Measurements from ENCODE around the gene ASTE1. TPM values are rescaled to one million over a fixed set of nuclear protein-coding genes. Genes with fewer than 3 reads are reported as not detected.

ASTE1 gene
- total RNA-seq, 1 experiment from 2014 or later = 2.4 TPM

DNA sequence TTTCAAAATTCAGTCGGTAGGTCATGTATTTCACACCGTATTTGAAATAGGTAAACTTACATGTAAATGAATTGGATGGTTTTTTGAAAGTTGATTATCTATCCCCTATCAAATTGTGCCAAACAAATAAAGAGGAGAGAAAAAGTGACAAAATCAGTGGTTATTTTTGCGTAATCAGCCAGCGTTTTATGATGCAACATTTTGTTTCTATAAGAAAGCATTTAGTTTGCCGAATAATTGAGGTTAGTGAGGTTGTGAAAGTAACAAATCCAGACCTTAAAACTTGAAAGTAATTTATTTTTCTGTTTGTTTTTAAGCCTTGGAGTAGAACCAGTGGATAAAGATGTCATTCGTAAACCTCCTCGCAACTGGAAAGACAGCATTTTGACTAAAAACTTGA, 29.3 kb downstream of the ASTE1 start:
- no peaks in the 10 kb centered on the region for H3K9me3 ChIP-seq (ENCODE audit: control insufficient read depth in 1 of 2, insufficient read depth in 1 of 2, low read depth in 1 of 2, low read length in 2 of 2)
- H3K4me3 ChIP-seq (replicated peaks in 1 of 2; ENCODE audit: low read depth in 1 of 2, low read length in 2 of 2) = no peak overlapping the region
- H4K20me1 ChIP-seq (ENCODE audit: insufficient read depth) = no peaks in the 10 kb centered on the region
- H3K4me1 ChIP-seq (ENCODE audit: control insufficient read depth in 1 of 2, insufficient read depth in 2 of 2, low read length in 2 of 2) = no peaks in the 10 kb centered on the region
- no TSS peak for BruUV-seq (replicated peaks)
- intact Hi-C loops (cut with micrococcal nuclease) = no loop called here
- TF ChIP-seq ELF1 (IDR thresholded peaks at IDR 0.05; ENCODE audit: borderline replicate concordance, low read depth) (no peak), YY1 (IDR thresholded peaks at IDR 0.05; ENCODE audit: extremely low read depth, insufficient replicate concordance, low read depth, low read length) (no peak), EGR1 (IDR thresholded peaks at IDR 0.05; ENCODE audit: low read depth) (no peak), EZH2phosphoT487 (IDR thresholded peaks at IDR 0.05; ENCODE audit: borderline replicate concordance) (no peak), CEBPB (IDR thresholded peaks at IDR 0.05; ENCODE audit: low read depth) (no peak)
- TF ChIP-seq, protein P1, sequence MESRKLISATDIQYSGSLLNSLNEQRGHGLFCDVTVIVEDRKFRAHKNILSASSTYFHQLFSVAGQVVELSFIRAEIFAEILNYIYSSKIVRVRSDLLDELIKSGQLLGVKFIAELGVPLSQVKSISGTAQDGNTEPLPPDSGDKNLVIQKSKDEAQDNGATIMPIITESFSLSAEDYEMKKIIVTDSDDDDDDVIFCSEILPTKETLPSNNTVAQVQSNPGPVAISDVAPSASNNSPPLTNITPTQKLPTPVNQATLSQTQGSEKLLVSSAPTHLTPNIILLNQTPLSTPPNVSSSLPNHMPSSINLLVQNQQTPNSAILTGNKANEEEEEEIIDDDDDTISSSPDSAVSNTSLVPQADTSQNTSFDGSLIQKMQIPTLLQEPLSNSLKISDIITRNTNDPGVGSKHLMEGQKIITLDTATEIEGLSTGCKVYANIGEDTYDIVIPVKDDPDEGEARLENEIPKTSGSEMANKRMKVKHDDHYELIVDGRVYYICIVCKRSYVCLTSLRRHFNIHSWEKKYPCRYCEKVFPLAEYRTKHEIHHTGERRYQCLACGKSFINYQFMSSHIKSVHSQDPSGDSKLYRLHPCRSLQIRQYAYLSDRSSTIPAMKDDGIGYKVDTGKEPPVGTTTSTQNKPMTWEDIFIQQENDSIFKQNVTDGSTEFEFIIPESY (IDR thresholded peaks at IDR 0.05; ENCODE audit: extremely low read depth, insufficient replicate concordance, low read length) = no peak
- H3K9ac ChIP-seq (ENCODE audit: low read length) = no peak overlapping the region
- DNase-seq (ENCODE audit: low read depth, low spot score) (no peak), ATAC-seq (no peak)
- ChIA-PET CTCF (no interaction called here), POLR2A (no interaction called here), RAD21 (ENCODE audit: low non-redundant PET in 1 of 2, low total read pairs in 2 of 2, uncharacterized antibody in 2 of 2, unreplicated experiment in 2 of 2) (no interaction called here)
- H3K27ac ChIP-seq (ENCODE audit: low read depth, low read length) = no peak overlapping the region
- H3K9me2 ChIP-seq (ENCODE audit: insufficient read depth) = no peaks in the 10 kb centered on the region
- no peak overlapping the region for H2AFZ ChIP-seq (ENCODE audit: low read depth, low read length, poor library complexity, severe bottlenecking)
- no peaks in the 10 kb centered on the region for H3K27me3 ChIP-seq (ENCODE audit: insufficient read depth, low read length)
- H3K36me3 ChIP-seq (ENCODE audit: control insufficient read depth in 1 of 2, insufficient read depth in 2 of 2, low read length in 2 of 2) = peaks cover 9% of the 10 kb centered on the region in 2 experiments; a peak in 2 of 4 replicates
- H3K4me2 ChIP-seq (ENCODE audit: low read length) = no peak overlapping the region
- H3K79me2 ChIP-seq (ENCODE audit: insufficient read depth, low read length) = no peaks in the 10 kb centered on the region

DNA sequence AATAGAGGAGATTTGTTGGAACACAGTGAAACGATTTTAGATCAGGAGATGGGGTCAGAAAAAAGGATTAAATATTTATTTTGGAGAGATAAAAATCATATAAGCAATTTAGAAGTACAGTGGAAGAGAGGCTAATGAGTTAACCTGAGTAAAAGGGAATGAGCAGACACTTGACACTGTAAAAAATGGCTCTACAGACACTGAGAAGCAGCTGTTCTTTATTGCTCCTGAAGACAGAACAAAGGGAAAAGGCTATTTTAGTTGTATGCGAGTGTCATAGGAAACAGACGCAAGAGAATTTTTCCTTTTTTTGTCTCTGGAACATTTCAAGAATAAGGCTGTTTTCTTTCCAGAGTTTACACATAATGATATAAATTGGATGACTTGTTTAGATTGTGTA, 34.3 kb downstream of the ASTE1 start:
- Histone ChIP-seq H3K9me2 (ENCODE audit: insufficient read depth) (no peaks in the 10 kb centered on the region), H3K4me3 (replicated peaks in 1 of 2; ENCODE audit: low read depth in 1 of 2, low read length in 2 of 2) (no peak overlapping the region), H3K27ac (ENCODE audit: low read depth, low read length) (no peak overlapping the region), H3K9me3 (ENCODE audit: control insufficient read depth in 1 of 2, insufficient read depth in 1 of 2, low read depth in 1 of 2, low read length in 2 of 2) (no peaks in the 10 kb centered on the region), H3K27me3 (ENCODE audit: insufficient read depth, low read length) (no peaks in the 10 kb centered on the region), H3K79me2 (ENCODE audit: insufficient read depth, low read length) (peaks cover 3% of the 10 kb centered on the region; the same call in 1 of the 2 replicates), H4K20me1 (ENCODE audit: insufficient read depth) (no peaks in the 10 kb centered on the region), H3K9ac (ENCODE audit: low read length) (no peak overlapping the region), H3K4me1 (ENCODE audit: control insufficient read depth in 1 of 2, insufficient read depth in 2 of 2, low read length in 2 of 2) (no peaks in the 10 kb centered on the region), H2AFZ (ENCODE audit: low read depth, low read length, poor library complexity, severe bottlenecking) (no peak overlapping the region), H3K36me3 (ENCODE audit: control insufficient read depth in 1 of 2, insufficient read depth in 2 of 2, low read length in 2 of 2) (0 out of 4 replicates have a peak, but pooled peaks cover 0 to 3% of the 10 kb centered on the region in 2 experiments), H3K4me2 (ENCODE audit: low read length) (no peak overlapping the region)
- ChIA-PET POLR2A (no interaction called here), CTCF (no interaction called here), RAD21 (ENCODE audit: low non-redundant PET in 1 of 2, low total read pairs in 2 of 2, uncharacterized antibody in 2 of 2, unreplicated experiment in 2 of 2) (no interaction called here)
- ATAC-seq (no peak), DNase-seq (ENCODE audit: low read depth, low spot score) (no peak)
- intact Hi-C loops (cut with micrococcal nuclease) = no loop called here
- TF ChIP-seq, protein P2, sequence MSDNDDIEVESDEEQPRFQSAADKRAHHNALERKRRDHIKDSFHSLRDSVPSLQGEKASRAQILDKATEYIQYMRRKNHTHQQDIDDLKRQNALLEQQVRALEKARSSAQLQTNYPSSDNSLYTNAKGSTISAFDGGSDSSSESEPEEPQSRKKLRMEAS (IDR thresholded peaks at IDR 0.05) = no peak
- TF ChIP-seq POLR2A (IDR thresholded peaks at IDR 0.05; ENCODE audit: borderline replicate concordance, extremely low read depth, insufficient read depth, insufficient read length) (no peak), FOSL1 (IDR thresholded peaks at IDR 0.05; ENCODE audit: low read depth) (no peak), ZFX (IDR thresholded peaks at IDR 0.05) (no peak), RAD21 (IDR thresholded peaks at IDR 0.05; ENCODE audit: low read depth) (no peak), ZNF274 (IDR thresholded peaks at IDR 0.05; ENCODE audit: low read depth, low read length) (no peak), TCF7L2 (IDR thresholded peaks at IDR 0.05; ENCODE audit: borderline replicate concordance, extremely low read depth, insufficient read depth, insufficient read length) (no peak), SRF (IDR thresholded peaks at IDR 0.05; ENCODE audit: low read depth) (no peak)
- no TSS peak for BruUV-seq (replicated peaks)
